GM18951 (cell line): Measurements from ENCODE around the gene SH3BGRL2.
"Not testable (repeated sequence)": the region's sequence is repeated elsewhere in the genome, so short reads cannot be mapped to it uniquely, and the experiment has no call there.

Experiments
- POLR2A ChIP-seq: IDR thresholded peaks from 4 replicates; pipeline ENCODE4 v1.6.1; 2011; ENCODE audit warnings: mild to moderate bottlenecking; ENCODE audit not compliant: insufficient read length, insufficient read depth; ENCODE audit errors: extremely low read depth
- in situ Hi-C: fragments of 300-500 bp; cut with MboI; formaldehyde crosslinking; loops from one replicate; pipeline ENCODE4 v1.12.0; 2022; ENCODE audit warnings: low sequenced_read_pairs, mixed read lengths, inconsistent platforms; ENCODE audit not compliant: unreplicated experiment

SH3BGRL2 gene

GRCh38 chr6:79648328-79648727 is 17.2 kb downstream of the SH3BGRL2 start:
- in situ Hi-C loops = no loop called here
- TF ChIP-seq POLR2A = no peak

DNA sequence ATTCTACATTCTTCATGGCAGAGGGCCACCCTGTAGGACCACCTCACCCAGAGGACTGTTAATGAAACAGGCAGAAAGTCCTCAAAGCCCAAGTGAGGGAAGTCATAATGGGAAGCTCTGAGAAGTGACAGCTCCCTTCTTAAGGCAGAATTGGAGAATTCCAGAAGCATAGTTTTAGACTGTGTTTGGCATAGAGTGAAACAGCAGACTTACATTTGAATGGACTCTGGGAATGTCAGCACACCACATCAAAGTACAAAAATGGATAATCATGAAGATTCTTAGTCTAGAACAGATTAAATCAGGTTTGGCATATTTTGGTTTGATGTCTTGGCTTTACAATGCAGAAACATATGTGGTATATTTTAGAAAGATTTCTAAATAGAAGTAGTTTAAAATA is 17.9 kb downstream of the SH3BGRL2 start:
- TF ChIP-seq POLR2A = no peak
- in situ Hi-C loops = no loop called here

GRCh38 chr6:79650950-79651349 is 19.8 kb downstream of the SH3BGRL2 start:
- in situ Hi-C loops = no loop called here

DNA sequence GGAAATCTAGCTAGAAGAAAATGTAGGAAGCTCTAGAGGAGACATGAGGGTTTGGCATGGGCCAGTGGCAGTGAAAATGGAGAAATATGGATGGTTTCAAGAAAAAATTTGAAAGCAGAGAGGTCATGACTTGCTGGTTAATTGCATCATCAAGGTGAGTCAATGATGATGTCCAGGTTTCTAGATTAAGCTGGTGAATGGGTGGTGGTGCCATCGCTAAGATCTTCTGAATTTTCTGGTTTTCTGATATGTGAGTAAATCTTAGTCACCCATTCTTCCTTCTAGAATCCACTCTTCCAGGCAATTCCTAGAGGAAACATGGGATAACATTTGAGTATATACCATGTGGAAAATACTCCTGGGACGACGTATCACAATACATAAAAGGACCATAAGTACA is 25.0 kb downstream of the SH3BGRL2 start:
- no peak for TF ChIP-seq POLR2A
- in situ Hi-C loops = no loop called here

More at GRCh38 chr6:79650950-79651349, 19.8 kb downstream of the SH3BGRL2 start:
- TF ChIP-seq POLR2A = no peak

GRCh38 chr6:79657238-79657637 is 26.1 kb downstream of the SH3BGRL2 start:
- in situ Hi-C loops = no loop called here
- no peak for TF ChIP-seq POLR2A

DNA sequence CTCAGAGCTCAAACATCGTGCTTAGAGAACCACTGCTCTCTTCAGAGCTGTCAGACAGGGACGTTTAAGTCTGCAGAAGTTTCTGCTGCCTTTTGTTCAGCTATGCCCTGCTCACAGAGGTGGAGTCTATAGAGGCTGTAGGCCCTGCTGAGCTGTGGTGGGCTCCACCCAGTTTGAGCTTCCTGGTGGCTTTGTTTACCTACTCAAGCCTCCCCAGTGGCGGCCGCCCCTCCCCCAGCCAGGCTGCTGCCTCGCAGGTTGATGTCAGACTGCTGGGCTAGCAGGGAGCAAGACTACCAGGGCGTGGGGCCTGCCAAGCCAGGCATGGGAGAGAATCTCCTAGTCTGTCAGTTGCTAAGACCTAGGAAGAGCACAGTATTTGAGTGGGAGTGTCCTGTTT is 32.5 kb downstream of the SH3BGRL2 start:
- in situ Hi-C loops = not testable (repeated sequence)

GRCh38 chr6:79665725-79666551 is 34.8 kb downstream of the SH3BGRL2 start:
- in situ Hi-C loops = no loop called here
- TF ChIP-seq POLR2A = no peak

DNA sequence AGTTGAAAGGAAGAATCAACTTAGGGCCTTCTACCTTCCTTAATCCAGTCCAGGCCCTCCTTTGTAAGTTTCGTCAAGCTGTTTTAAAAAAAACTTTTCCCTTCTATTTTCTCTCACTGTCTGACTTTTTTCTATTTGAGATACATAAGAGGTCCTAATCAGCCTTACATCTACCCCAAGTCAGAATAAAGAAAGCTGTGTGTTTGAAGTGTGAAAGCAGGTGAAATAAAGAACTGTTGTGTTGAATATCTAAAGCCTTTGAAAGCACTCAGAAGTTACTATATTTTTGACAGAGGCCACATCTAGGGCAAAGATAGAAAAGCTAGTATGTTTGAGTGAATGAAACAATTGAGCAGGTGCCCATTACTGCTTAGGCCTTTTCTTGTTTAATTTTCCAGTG is 35.5 kb downstream of the SH3BGRL2 start:
- in situ Hi-C loops = no loop called here
- no peak for TF ChIP-seq POLR2A

DNA sequence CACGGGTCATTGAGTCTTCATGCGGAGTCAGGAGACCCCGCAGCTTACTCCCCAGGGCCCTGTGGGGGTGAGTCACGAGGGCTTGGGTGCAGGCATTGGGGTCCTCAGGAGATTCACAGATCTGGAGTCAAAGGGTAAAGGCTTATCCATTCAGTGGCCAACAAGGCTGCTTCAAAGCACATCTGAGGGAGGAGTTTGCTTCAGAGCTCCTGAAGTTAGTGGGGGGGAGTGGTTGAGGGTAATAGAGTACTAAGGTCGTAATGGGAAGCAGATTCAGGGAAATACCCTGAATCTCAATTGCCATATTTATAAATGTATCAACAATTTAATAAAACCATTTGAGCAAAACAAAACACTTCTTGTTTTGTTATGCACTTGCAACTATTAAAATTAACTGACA is 37.3 kb downstream of the SH3BGRL2 start:
- in situ Hi-C loops = no loop called here
- no peak for TF ChIP-seq POLR2A

- no peak for TF ChIP-seq POLR2A
- in situ Hi-C loops = no loop called here
Observed at GRCh38 chr6:79669766-79670165, 38.6 kb downstream of the SH3BGRL2 start.

GRCh38 chr6:79670789-79671188 is 39.7 kb downstream of the SH3BGRL2 start:
- in situ Hi-C loops = no loop called here

GRCh38 chr6:79671600-79672266 is 40.6 kb downstream of the SH3BGRL2 start:
- in situ Hi-C loops = no loop called here
- TF ChIP-seq POLR2A = no peak

More at GRCh38 chr6:79670789-79671188, 39.7 kb downstream of the SH3BGRL2 start:
- TF ChIP-seq POLR2A = no peak

DNA sequence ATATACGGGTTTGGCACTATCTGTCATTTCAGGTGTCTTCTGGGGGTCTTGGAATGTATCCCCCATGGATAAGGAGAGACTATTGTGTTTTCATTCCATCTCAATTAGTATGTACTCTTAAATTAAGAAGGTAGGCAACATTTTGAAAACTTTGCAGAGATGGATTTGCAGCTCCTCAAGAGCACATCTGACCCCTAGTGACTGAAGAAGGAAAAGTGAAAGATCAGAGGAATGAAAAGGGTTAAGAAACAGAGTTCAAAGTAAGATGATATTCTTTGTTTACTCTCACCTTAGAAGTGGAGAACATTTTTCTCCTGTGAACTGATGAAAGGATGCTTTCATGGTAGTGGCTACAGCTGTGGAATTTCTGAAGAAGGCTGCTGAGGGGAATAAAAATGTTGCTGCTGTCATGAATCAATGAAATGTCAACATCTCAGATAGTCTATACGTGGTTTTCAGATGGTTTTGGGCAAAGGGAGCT is 41.5 kb downstream of the SH3BGRL2 start:
- in situ Hi-C loops = no loop called here
- no peak for TF ChIP-seq POLR2A

DNA sequence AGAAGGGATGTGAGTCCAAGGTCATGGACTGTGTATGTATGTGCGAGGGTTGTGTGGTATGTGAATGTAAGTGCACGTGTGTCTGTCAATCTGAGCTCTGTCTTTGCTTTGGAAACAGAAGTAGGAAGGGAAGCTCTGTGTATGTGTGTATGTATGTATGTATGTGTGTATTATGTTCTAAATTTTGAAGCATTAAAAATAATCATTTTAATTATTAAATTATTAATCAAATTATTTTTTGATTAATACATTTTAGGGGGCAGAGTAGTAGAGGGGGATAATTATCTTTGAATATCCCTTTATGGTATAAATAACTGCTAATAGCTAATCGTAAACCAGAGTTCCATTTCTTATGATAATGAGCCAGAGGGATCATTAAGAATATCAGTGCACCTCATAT is 42.8 kb downstream of the SH3BGRL2 start:
- in situ Hi-C loops = no loop called here
- no peak for TF ChIP-seq POLR2A
